Adrenal gland (tissue), 12 donors: ENCODE measurements around the gene THSD7B. TPM values are rescaled to one million over a fixed set of nuclear protein-coding genes. Genes with fewer than 3 reads are reported as not detected.

ENCODE experiments used
- DNase-seq, 7 donors: peaks; one replicate each; pipeline ENCODE4 v3.0.0-alpha.2; 2019 to 2020
- H3K27ac ChIP-seq, 5 donors: fragments of 200-600 bp; sonication (generic) in 4 of 5; 1 replicate in 3 of 5; 2 replicates in 2 of 5; pipeline versions ENCODE4 v1.5.1 to v1.8.0; 2016 to 2020; ENCODE audit warnings: mild to moderate bottlenecking in 1 of 5
- H3K27me3 ChIP-seq: fragments of 200-600 bp; 2 replicates; pipeline ENCODE4 v1.8.0; 2021
- H3K36me3 ChIP-seq, 2 donors: fragments of 200-600 bp; replicated peaks in 1 of 2; 1 replicate in 1 of 2; 2 replicates in 1 of 2; pipeline versions ENCODE4 v1.5.1 to v1.8.0; 2018 to 2022
- H3K4me1 ChIP-seq, 2 donors: fragments of 200-600 bp; replicated peaks in 1 of 2; 1 replicate in 1 of 2; 2 replicates in 1 of 2; pipeline versions ENCODE4 v1.5.1 to v1.8.0; 2018 to 2021
- H3K4me3 ChIP-seq, 4 donors: fragments of 200-600 bp; sonication (generic) in 3 of 4; one replicate each; pipeline ENCODE4 v1.5.1; 2016 to 2018
- H3K9me3 ChIP-seq, 3 donors: fragments of 200-600 bp; sonication (generic) in 1 of 3; replicated peaks in 1 of 3; 1 replicate in 2 of 3; 2 replicates in 1 of 3; pipeline versions ENCODE4 v1.5.1 to v1.8.0; 2016 to 2021
- POLR2A ChIP-seq, 2 donors: fragments of 450-650 bp; IDR thresholded peaks; one replicate each; pipeline ENCODE4 v1.6.1; 2017; ENCODE audit warnings: antibody characterized with exemption in 2 of 2, mild to moderate bottlenecking in 2 of 2, moderate library complexity in 1 of 2
- WGBS, 4 donors: extraction: QIAGEN DNeasy Blood & Tissue Kit in 2 of 4; methylation state at CpG; one replicate each; pipeline versions ENCODE4 v1.1.5 to v1.1.7; 2013 to 2017; 5-methylcytosine and 5-hydroxymethylcytosine counted together
- intact Hi-C, 2 donors: fragments of 100-400 bp; cut with DNase I; formaldehyde crosslinking; loops; one replicate each; pipeline versions ENCODE4 v1.14.1 to v1.15.0; 2022 to 2023
- polyA plus RNA-seq, 3 donors: library from polyadenylated mRNA; stranded (reverse); fragments of 200-250 nt in 2 of 3; fragments of 350-450 nt in 1 of 3; fragmentation: Illumina TruSeq in 1 of 3; extraction: RNeasy Lipid Tissue Mini Kit (QIAGEN cat#74804) in 1 of 3; gene quantifications; one replicate each; pipeline ENCODE4 v1.2.3, GENCODE V29; 2013 to 2014
- total RNA-seq, 9 donors: library from RNA; depleted of rRNA in 4 of 9; stranded (reverse); fragments of >200 nt in 4 of 9; fragments of 120-200 nt in 1 of 9; fragmentation: NEBNext Ultra II Directional in 1 of 9; extraction: Animal tissue kit (Norgen Biotek cat#: 25700) in 1 of 9; gene quantifications; one replicate each; pipeline versions ENCODE4 v1.1.0 to v1.2.4, GENCODE V29; 2013 to 2023
- TF ChIP-seq, protein P1 (sequence below), 6 experiments: fragments of 450-650 bp in 4 of 6; fragments of 200-600 bp in 2 of 6; sonication (generic) in 1 of 6; IDR thresholded peaks; 1 replicate in 5 of 6; 2 replicates in 1 of 6; pipeline versions ENCODE4 v1.5.1 to v1.8.0; 2016 to 2021; ENCODE audit warnings: antibody characterized with exemption in 6 of 6, mild to moderate bottlenecking in 2 of 6, moderate library complexity in 1 of 6
- donor health status: healthy with polysubstance abuse.
- donor health status: Bipolar disorder and iron deficiency.
- donor health status: DM: yes; HTN: yes; CAD: no.
- donor health status: DM: no; HTN: no; CAD: no.
- donor health status: DM: no; HTN: no; CAD: no.
- donor health status: DM: yes; HTN: yes; CAD: no.

The THSD7B gene
- total and polyA plus RNA-seq, 12 donors, result under 0.01 to 0.44 (median 0.12) TPM; not detected in 4

DNA sequence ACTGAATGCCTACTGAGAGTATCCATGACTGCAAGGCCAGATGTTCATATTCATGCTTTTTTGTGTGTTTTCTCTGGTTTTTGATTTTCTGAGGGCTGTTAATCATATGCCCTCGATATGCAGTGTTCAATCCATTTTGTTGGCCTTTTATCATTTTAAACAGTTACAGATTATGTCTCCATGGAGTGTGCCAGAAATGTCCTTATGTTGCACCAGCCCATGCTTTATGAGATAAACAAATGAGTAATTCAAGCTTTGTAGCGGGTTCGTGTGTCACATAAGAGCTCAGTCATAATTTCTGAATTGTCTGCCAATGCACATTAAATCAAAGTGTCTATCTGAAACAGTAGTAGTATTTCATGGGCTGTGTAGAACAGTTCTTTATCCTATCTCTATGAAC lies 583.0 kb downstream of the THSD7B start:
- WGBS, 4 donors, result 41 to 53% (median 47%) methylated on average over 3 of the region's 3 CpGs
- Histone ChIP-seq H3K27me3 (no peaks in the 10 kb centered on the region), H3K27ac (no peak overlapping the region), H3K9me3 (no peaks in the 10 kb centered on the region), H3K4me3 (no peak overlapping the region), H3K36me3 (no peaks in the 10 kb centered on the region), H3K4me1 (no peaks in the 10 kb centered on the region)
- no peak for DNase-seq
- TF ChIP-seq, protein P1, sequence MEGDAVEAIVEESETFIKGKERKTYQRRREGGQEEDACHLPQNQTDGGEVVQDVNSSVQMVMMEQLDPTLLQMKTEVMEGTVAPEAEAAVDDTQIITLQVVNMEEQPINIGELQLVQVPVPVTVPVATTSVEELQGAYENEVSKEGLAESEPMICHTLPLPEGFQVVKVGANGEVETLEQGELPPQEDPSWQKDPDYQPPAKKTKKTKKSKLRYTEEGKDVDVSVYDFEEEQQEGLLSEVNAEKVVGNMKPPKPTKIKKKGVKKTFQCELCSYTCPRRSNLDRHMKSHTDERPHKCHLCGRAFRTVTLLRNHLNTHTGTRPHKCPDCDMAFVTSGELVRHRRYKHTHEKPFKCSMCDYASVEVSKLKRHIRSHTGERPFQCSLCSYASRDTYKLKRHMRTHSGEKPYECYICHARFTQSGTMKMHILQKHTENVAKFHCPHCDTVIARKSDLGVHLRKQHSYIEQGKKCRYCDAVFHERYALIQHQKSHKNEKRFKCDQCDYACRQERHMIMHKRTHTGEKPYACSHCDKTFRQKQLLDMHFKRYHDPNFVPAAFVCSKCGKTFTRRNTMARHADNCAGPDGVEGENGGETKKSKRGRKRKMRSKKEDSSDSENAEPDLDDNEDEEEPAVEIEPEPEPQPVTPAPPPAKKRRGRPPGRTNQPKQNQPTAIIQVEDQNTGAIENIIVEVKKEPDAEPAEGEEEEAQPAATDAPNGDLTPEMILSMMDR (IDR thresholded peaks at IDR 0.05), result no peak
- no peak for TF ChIP-seq POLR2A (IDR thresholded peaks at IDR 0.05)
- intact Hi-C loops, result no loop called here

GRCh38 chr2:137357634-137358033 lies 592.3 kb downstream of the THSD7B start:
- H3K27ac ChIP-seq, result no peak overlapping the region
- no peak overlapping the region for H3K4me3 ChIP-seq
- TF ChIP-seq POLR2A (IDR thresholded peaks at IDR 0.05), result no peak
- intact Hi-C loops, result no loop called here
- no peak for DNase-seq
- no peaks in the 10 kb centered on the region for H3K36me3 ChIP-seq
- H3K4me1 ChIP-seq, result no peaks in the 10 kb centered on the region
- H3K9me3 ChIP-seq, result no peaks in the 10 kb centered on the region
- H3K27me3 ChIP-seq, result no peaks in the 10 kb centered on the region

DNA sequence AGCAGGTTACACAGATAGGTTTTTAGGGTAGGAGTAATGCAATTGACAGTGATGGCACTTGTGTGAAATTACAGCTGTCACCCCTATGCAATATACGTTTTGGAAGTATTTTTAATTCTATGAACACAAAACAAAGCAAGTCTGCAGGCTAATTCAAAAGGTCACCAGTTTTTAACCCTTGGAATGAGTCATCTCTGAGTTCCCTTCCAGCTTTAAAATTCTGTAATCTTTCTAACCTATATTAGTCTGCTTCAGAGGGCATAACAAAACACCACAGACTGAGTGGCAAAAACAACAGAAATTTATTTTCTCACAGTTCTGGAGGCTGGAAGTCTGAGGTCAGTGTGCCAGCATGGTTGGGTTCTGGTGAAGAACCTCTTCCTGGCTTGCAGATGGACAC lies 602.0 kb downstream of the THSD7B start:
- Histone ChIP-seq H3K9me3 (no peaks in the 10 kb centered on the region), H3K4me1 (no peaks in the 10 kb centered on the region), H3K4me3 (no peak overlapping the region), H3K36me3 (no peaks in the 10 kb centered on the region), H3K27me3 (no peaks in the 10 kb centered on the region), H3K27ac (no peak overlapping the region)
- intact Hi-C loops, result no loop called here
- TF ChIP-seq, protein P1 (IDR thresholded peaks at IDR 0.05), result no peak
- no peak for TF ChIP-seq POLR2A (IDR thresholded peaks at IDR 0.05)
- no peak for DNase-seq
- WGBS, 4 donors, result 8 to 19% (median 12%) methylated on average over 1 of the region's 1 CpG

- H3K9me3 ChIP-seq, result no peaks in the 10 kb centered on the region
- H3K36me3 ChIP-seq, result no peaks in the 10 kb centered on the region
- H3K4me3 ChIP-seq, result no peak overlapping the region
- intact Hi-C loops, result no loop called here
- no peak overlapping the region for H3K27ac ChIP-seq
- TF ChIP-seq, protein P1 (IDR thresholded peaks at IDR 0.05), result no peak
- TF ChIP-seq POLR2A (IDR thresholded peaks at IDR 0.05), result no peak
- 42 to 53% (median 51%) methylated on average over 2 of the region's 2 CpGs for WGBS, 4 donors
- no peaks in the 10 kb centered on the region for H3K27me3 ChIP-seq
- no peak for DNase-seq
- no peaks in the 10 kb centered on the region for H3K4me1 ChIP-seq
Observed at GRCh38 chr2:137369106-137369505, 603.8 kb downstream of the THSD7B start.

GRCh38 chr2:137379186-137379585 lies 613.8 kb downstream of the THSD7B start:
- WGBS, 4 donors, result 76 to 82% (median 80%) methylated on average over 3 of the region's 3 CpGs
- intact Hi-C loops, result no loop called here
- no peak for DNase-seq
- TF ChIP-seq, protein P1 (IDR thresholded peaks at IDR 0.05), result no peak
- TF ChIP-seq POLR2A (IDR thresholded peaks at IDR 0.05), result no peak
- Histone ChIP-seq H3K27me3 (no peaks in the 10 kb centered on the region), H3K27ac (no peak overlapping the region), H3K9me3 (no peaks in the 10 kb centered on the region), H3K4me1 (no peaks in the 10 kb centered on the region), H3K36me3 (no peaks in the 10 kb centered on the region), H3K4me3 (no peak overlapping the region)
